Measurements from ENCODE around the gene SEBOX. TPM values are rescaled to one million over a fixed set of nuclear protein-coding genes. Genes with fewer than 3 reads are reported as not detected.
"Not testable (repeated sequence)": the region's sequence is repeated elsewhere in the genome, so short reads cannot be mapped to it uniquely, and the experiment has no call there.

Gene SEBOX
- total RNA-seq, 3 donors from 2014 or later = not detected

GRCh38 chr17:28345419-28346198 lies 19.4 kb downstream of the SEBOX start:
- DNase-seq (no peak), ATAC-seq (no peak)
- H3K27me3 Mint-ChIP-seq (ENCODE audit: low read depth) = no peaks in the 10 kb centered on the region
- H3K4me3 Mint-ChIP-seq = no peak overlapping the region
- peaks cover 37% of the 10 kb centered on the region for H3K36me3 Mint-ChIP-seq (ENCODE audit: insufficient read depth)
- H3K4me1 Mint-ChIP-seq (ENCODE audit: low read depth) = no peaks in the 10 kb centered on the region
- no peaks in the 10 kb centered on the region for H3K9me3 Mint-ChIP-seq

- no peaks in the 10 kb centered on the region for H3K27me3 Mint-ChIP-seq (ENCODE audit: low read depth)
- DNase-seq (no peak), ATAC-seq (no peak)
- peaks cover 35% of the 10 kb centered on the region for H3K36me3 Mint-ChIP-seq (ENCODE audit: insufficient read depth)
- H3K4me1 Mint-ChIP-seq (ENCODE audit: low read depth) = no peaks in the 10 kb centered on the region
- H3K4me3 Mint-ChIP-seq = no peak overlapping the region
- H3K9me3 Mint-ChIP-seq = no peaks in the 10 kb centered on the region
Observed at GRCh38 chr17:28344435-28344901, 20.5 kb downstream of the SEBOX start.

- H3K9me3 Mint-ChIP-seq = no peaks in the 10 kb centered on the region
- H3K4me3 Mint-ChIP-seq = no peak overlapping the region
- no peaks in the 10 kb centered on the region for H3K27me3 Mint-ChIP-seq (ENCODE audit: low read depth)
- peaks cover 37% of the 10 kb centered on the region for H3K36me3 Mint-ChIP-seq (ENCODE audit: insufficient read depth)
- no peak for DNase-seq
- ATAC-seq = no peak
- peaks cover 2% of the 10 kb centered on the region for H3K4me1 Mint-ChIP-seq (ENCODE audit: low read depth)
Observed at GRCh38 chr17:28344011-28344410, 21.0 kb downstream of the SEBOX start.

- no peak for ATAC-seq
- Mint-ChIP-seq H3K4me1 (ENCODE audit: low read depth) (peaks cover 4% of the 10 kb centered on the region), H3K36me3 (ENCODE audit: insufficient read depth) (peaks cover 37% of the 10 kb centered on the region), H3K9me3 (no peaks in the 10 kb centered on the region), H3K4me3 (no peak overlapping the region), H3K27me3 (ENCODE audit: low read depth) (no peaks in the 10 kb centered on the region)
- no peak for DNase-seq
Observed at GRCh38 chr17:28343491-28343932, 21.5 kb downstream of the SEBOX start.

GRCh38 chr17:28342313-28342712 lies 22.7 kb downstream of the SEBOX start:
- Mint-ChIP-seq H3K9me3 (no peaks in the 10 kb centered on the region), H3K4me3 (no peak overlapping the region), H3K27me3 (ENCODE audit: low read depth) (no peaks in the 10 kb centered on the region), H3K4me1 (ENCODE audit: low read depth) (peaks cover 12% of the 10 kb centered on the region), H3K36me3 (ENCODE audit: insufficient read depth) (peaks cover 29% of the 10 kb centered on the region)
- DNase-seq (no peak), ATAC-seq (no peak)

- no peak overlapping the region for H3K4me3 Mint-ChIP-seq
- peaks cover 25% of the 10 kb centered on the region for H3K36me3 Mint-ChIP-seq (ENCODE audit: insufficient read depth)
- no peaks in the 10 kb centered on the region for H3K27me3 Mint-ChIP-seq (ENCODE audit: low read depth)
- DNase-seq (no peak), ATAC-seq (no peak)
- H3K4me1 Mint-ChIP-seq (ENCODE audit: low read depth) = peaks cover 20% of the 10 kb centered on the region
- no peaks in the 10 kb centered on the region for H3K9me3 Mint-ChIP-seq
Observed at GRCh38 chr17:28341516-28341915, 23.5 kb downstream of the SEBOX start.

- H3K36me3 Mint-ChIP-seq (ENCODE audit: insufficient read depth) = peaks cover 22% of the 10 kb centered on the region
- no peak for ATAC-seq
- DNase-seq = no peak
- H3K27me3 Mint-ChIP-seq (ENCODE audit: low read depth) = no peaks in the 10 kb centered on the region
- H3K4me1 Mint-ChIP-seq (ENCODE audit: low read depth) = peaks cover 25% of the 10 kb centered on the region
- H3K4me3 Mint-ChIP-seq = no peak overlapping the region
- H3K9me3 Mint-ChIP-seq = no peaks in the 10 kb centered on the region
Observed at GRCh38 chr17:28340374-28340773, 24.6 kb downstream of the SEBOX start.

GRCh38 chr17:28339431-28339830 lies 25.6 kb downstream of the SEBOX start:
- no peaks in the 10 kb centered on the region for H3K9me3 Mint-ChIP-seq
- ATAC-seq (no peak), DNase-seq (no peak)
- no peak overlapping the region for H3K4me3 Mint-ChIP-seq
- H3K27me3 Mint-ChIP-seq (ENCODE audit: low read depth) = no peaks in the 10 kb centered on the region
- H3K4me1 Mint-ChIP-seq (ENCODE audit: low read depth) = peaks cover 31% of the 10 kb centered on the region
- peaks cover 22% of the 10 kb centered on the region for H3K36me3 Mint-ChIP-seq (ENCODE audit: insufficient read depth)

GRCh38 chr17:28338769-28339212 lies 26.2 kb downstream of the SEBOX start:
- not testable (repeated sequence) for H3K9me3 Mint-ChIP-seq; H3K27me3 Mint-ChIP-seq (ENCODE audit: low read depth); H3K4me3 Mint-ChIP-seq; ATAC-seq; DNase-seq
- Mint-ChIP-seq H3K4me1 (ENCODE audit: low read depth) (peaks cover 38% of the 10 kb centered on the region), H3K36me3 (ENCODE audit: insufficient read depth) (peaks cover 17% of the 10 kb centered on the region)

GRCh38 chr17:28338056-28338768 lies 26.8 kb downstream of the SEBOX start:
- no peak for ATAC-seq
- H3K4me3 Mint-ChIP-seq = peak overlapping the region; percentile 96
- peaks cover 14% of the 10 kb centered on the region for H3K36me3 Mint-ChIP-seq (ENCODE audit: insufficient read depth)

GRCh38 chr17:28335959-28336871 lies 28.8 kb downstream of the SEBOX start:
- H3K27me3 Mint-ChIP-seq (ENCODE audit: low read depth) = no peaks in the 10 kb centered on the region
- H3K9me3 Mint-ChIP-seq = no peaks in the 10 kb centered on the region
- H3K36me3 Mint-ChIP-seq (ENCODE audit: insufficient read depth) = peaks cover 11% of the 10 kb centered on the region
- peak overlapping the region; percentile 96 for H3K4me3 Mint-ChIP-seq
- peak; percentile 16 for DNase-seq
- peak; percentile 1 for ATAC-seq
- H3K4me1 Mint-ChIP-seq (ENCODE audit: low read depth) = peaks cover 44% of the 10 kb centered on the region

More at GRCh38 chr17:28338056-28338768, 26.8 kb downstream of the SEBOX start:
- Mint-ChIP-seq H3K4me1 (ENCODE audit: low read depth) (peaks cover 39% of the 10 kb centered on the region), H3K27me3 (ENCODE audit: low read depth) (no peaks in the 10 kb centered on the region), H3K9me3 (no peaks in the 10 kb centered on the region)
- DNase-seq = no peak

- H3K4me1 Mint-ChIP-seq (ENCODE audit: low read depth) = peaks cover 44% of the 10 kb centered on the region
- DNase-seq = peak; percentile 96
Observed at GRCh38 chr17:28335201-28335958, 29.6 kb downstream of the SEBOX start, which contains the start of the genes IFT20 and TNFAIP1. Gene IFT20, minus strand, starts transcription at chr17:28335472. Its CDS starts 3,487 bp downstream, at chr17:28331985. Gene TNFAIP1, plus strand, starts transcription at chr17:28335761. Its CDS starts 3,761 bp downstream, at chr17:28339522.

GRCh38 chr17:28334666-28335200 lies 30.3 kb downstream of the SEBOX start:
- Mint-ChIP-seq H3K9me3 (no peaks in the 10 kb centered on the region), H3K36me3 (ENCODE audit: insufficient read depth) (peaks cover 12% of the 10 kb centered on the region), H3K4me3 (peak overlapping the region; percentile 96), H3K4me1 (ENCODE audit: low read depth) (peaks cover 44% of the 10 kb centered on the region), H3K27me3 (ENCODE audit: low read depth) (no peaks in the 10 kb centered on the region)
- peak in 1 of 2 donors; percentile 0 for ATAC-seq
- DNase-seq = no peak

More at GRCh38 chr17:28335201-28335958, 29.6 kb downstream of the SEBOX start, which contains the start of the genes IFT20 and TNFAIP1:
- Mint-ChIP-seq H3K9me3 (no peaks in the 10 kb centered on the region), H3K36me3 (ENCODE audit: insufficient read depth) (peaks cover 12% of the 10 kb centered on the region), H3K4me3 (peak within 1 kb of the TSS; percentile 96), H3K27me3 (ENCODE audit: low read depth) (no peaks in the 10 kb centered on the region)
- peak; percentile 97 to 98 for ATAC-seq

Data from activated T-cell treated with anti-CD3 and anti-CD28 coated beads, Interleukin-2, amount 50 U/mL, for 4 hours (primary cell).